Dedifferentiated amniotic fluid mesenchymal stem cell (primary cell): ENCODE data around the gene SLC25A52.
"Not testable (repeated sequence)": the region's sequence is repeated elsewhere in the genome, so short reads cannot be mapped to it uniquely, and the experiment has no call there.

Experiments
- DNase-seq: peaks from one replicate; pipeline ENCODE4 v3.0.0-alpha.2; 2016; ENCODE audit errors: extremely low spot score

The SLC25A52 gene

GRCh38 chr18:31740180-31740579 is 20.5 kb downstream of the SLC25A52 start:
- no peak for DNase-seq

GRCh38 chr18:31739651-31740050 is 21.0 kb downstream of the SLC25A52 start:
- DNase-seq: no peak

- DNase-seq: no peak
These were observed 21.9 kb downstream of the SLC25A52 start for GRCh38 chr18:31738460-31739407.

GRCh38 chr18:31736630-31737029 is 24.1 kb downstream of the SLC25A52 start:
- DNase-seq: no peak

- no peak for DNase-seq
These were observed 29.1 kb downstream of the SLC25A52 start for GRCh38 chr18:31731628-31732027.

GRCh38 chr18:31729196-31729595 is 31.5 kb downstream of the SLC25A52 start:
- not testable (repeated sequence) for DNase-seq

- no peak for DNase-seq
These were observed 36.5 kb downstream of the SLC25A52 start for GRCh38 chr18:31723990-31724711.

- no peak for DNase-seq
These were observed 37.1 kb downstream of the SLC25A52 start for GRCh38 chr18:31723639-31723989.

GRCh38 chr18:31722369-31722957 is 38.2 kb downstream of the SLC25A52 start:
- DNase-seq: peak; percentile 74

- no peak for DNase-seq
These were observed 39.1 kb downstream of the SLC25A52 start for GRCh38 chr18:31721601-31722000.

- DNase-seq: no peak
These were observed 39.8 kb downstream of the SLC25A52 start for GRCh38 chr18:31720867-31721266.

GRCh38 chr18:31719363-31720006 is 41.2 kb downstream of the SLC25A52 start:
- no peak for DNase-seq

- DNase-seq: no peak
These were observed 42.3 kb downstream of the SLC25A52 start for GRCh38 chr18:31718386-31718785.

- no peak for DNase-seq
These were observed 44.3 kb downstream of the SLC25A52 start for GRCh38 chr18:31716362-31716761.

- no peak for DNase-seq
These were observed 49.1 kb downstream of the SLC25A52 start for GRCh38 chr18:31711365-31712172.

- DNase-seq: no peak
These were observed 49.9 kb downstream of the SLC25A52 start for GRCh38 chr18:31710826-31711225.
